NCI-H460 (cell line): ENCODE measurements around the gene PHC1. TPM values are rescaled to one million over a fixed set of nuclear protein-coding genes. Genes with fewer than 3 reads are reported as not detected.
A peak's percentile ranks its signal among the peaks of the same experiment; 100 is the strongest.
"Not testable (repeated sequence)": the region's sequence is repeated elsewhere in the genome, so short reads cannot be mapped to it uniquely, and the experiment has no call there.

Source experiments
- DNase-seq: peaks from one replicate; pipeline ENCODE4 v3.0.0-alpha.2; 2016; ENCODE audit warnings: low read depth; ENCODE audit errors: extremely low read depth
- polyA plus RNA-seq: library from polyadenylated mRNA; depleted of rRNA; stranded (reverse); fragments of >200 nt; gene quantifications from 2 replicates; pipeline ENCODE4 v1.2.3, GENCODE V29; 2014; cell fraction: nucleus; rRNA removed
- total RNA-seq: library from RNA; depleted of rRNA; stranded (reverse); fragments of >200 nt; shearing (Covaris generic); gene quantifications from 2 replicates; pipeline ENCODE4 v1.2.3, GENCODE V29; 2014; rRNA removed

The PHC1 gene
- 12.0 and 14.2 TPM in 2 replicates for total RNA-seq
- 35.5 and 47.6 TPM in 2 replicates for polyA plus RNA-seq

DNA sequence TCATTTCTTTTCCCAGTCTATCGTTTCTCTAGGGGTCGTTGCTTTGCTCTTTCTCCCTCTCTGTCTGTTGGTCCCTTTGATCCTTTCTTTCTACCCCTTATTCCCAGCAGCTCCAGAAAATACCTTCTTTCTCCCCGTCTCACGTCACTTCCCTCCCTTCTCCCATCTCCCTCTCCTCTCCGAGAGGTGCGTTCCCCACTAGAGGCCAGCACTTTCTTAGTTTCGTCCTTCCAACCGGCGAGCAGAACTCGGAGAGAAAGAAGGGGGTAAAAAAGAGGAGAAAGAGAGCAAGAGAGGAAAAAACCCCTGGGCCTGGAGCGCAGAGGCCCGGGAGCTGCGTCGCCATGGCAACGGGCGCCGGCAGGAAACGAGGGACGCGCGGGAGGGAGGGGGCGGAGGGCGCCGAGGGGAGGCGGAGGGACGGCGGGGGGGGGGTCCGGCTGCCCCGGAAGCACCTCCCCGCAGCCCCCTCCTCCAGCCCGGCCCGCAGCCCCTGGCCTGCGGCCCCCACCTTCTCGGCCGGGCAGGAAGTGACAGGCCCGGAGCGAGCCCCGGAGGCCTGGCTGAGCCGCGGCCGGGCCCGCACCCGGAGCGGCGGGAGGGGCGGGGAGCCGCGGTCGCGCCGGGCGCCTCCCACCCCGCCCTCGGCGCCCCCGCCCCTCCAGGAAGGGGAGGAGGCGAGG is at the start of gene PHC1:
PHC1 (plus strand) TSS at position 477 of the 683 bp plus-strand sequence. CDS start 3,169 bp downstream, outside the sequence.
- peak; percentile 45 for DNase-seq

DNA sequence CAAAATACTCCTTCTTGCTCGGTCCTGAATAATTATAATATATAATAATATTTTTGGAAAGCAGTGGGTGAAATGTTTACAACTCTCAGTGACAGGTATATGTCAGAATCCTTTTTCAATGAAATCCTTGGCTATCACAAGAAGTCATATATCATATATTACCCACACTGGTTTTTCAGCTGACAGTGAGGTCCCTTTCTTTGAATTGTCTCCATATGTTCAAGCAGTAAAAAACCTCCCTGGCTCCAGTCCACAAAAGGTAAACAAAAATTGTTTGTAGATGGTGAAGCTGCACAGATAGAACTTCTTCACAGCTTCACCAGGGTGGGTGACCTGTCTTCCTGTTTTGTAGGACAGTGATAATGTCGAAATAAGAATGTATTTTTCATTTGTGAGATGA is 47.9 kb upstream of the PHC1 start:
- no peak for DNase-seq

GRCh38 chr12:8867009-8867408 is 47.3 kb upstream of the PHC1 start:
- no peak for DNase-seq

DNA sequence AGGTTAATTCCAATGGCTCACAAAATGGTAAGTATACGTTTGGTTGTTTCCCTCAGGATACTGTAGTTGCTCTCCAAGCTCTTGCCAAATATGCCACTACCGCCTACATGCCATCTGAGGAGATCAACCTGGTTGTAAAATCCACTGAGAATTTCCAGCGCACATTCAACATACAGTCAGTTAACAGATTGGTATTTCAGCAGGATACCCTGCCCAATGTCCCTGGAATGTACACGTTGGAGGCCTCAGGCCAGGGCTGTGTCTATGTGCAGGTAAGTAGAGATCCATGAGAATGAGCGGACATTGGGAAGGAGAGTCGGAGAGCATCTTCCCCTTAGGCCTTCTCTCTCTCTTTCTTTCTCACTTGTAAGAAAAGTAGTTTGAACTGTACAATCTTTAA is 46.5 kb upstream of the PHC1 start:
- DNase-seq: no peak

DNA sequence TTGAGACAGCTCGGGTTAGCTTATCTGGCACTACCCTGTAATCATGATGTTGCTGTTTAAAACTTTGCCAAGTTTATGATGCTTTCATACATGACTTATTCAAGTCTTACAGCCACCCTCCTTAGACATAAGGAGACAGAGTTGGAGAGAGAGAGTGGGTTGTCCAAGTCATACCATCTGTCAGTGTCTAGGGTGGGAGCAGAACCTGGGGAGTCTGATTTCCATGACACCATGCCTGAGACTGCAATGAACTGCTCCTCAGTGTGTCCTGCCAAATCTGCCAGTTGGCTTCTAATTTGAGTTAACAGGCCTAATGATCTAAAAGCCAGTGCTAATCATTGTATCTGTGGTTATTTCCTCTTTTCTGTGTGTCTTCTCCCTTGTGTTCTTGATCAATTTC is 43.7 kb upstream of the PHC1 start:
- DNase-seq: no peak

- no peak for DNase-seq
These were observed 43.2 kb upstream of the PHC1 start for GRCh38 chr12:8871068-8871467.

DNA sequence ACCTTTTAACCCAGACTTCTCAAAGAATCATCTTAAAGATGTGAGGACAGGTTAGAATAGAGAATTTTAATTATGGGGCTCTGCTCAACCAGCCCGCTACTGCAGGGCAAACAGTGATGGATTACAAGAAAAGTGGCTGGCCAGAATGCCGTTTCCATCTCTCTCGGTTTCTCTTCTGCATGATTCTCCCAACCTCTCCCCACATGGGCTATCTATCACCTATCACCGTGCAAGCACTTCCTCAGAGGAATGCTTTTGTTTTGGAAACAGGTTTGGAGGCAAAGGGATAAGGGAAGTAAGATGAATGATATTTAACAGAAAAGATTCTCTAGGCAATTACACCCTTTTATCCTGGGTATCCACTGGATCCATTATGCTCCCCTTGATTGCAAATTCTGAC is 37.4 kb upstream of the PHC1 start:
- no peak for DNase-seq

- no peak for DNase-seq
These were observed 27.6 kb upstream of the PHC1 start for GRCh38 chr12:8886502-8887284.

DNA sequence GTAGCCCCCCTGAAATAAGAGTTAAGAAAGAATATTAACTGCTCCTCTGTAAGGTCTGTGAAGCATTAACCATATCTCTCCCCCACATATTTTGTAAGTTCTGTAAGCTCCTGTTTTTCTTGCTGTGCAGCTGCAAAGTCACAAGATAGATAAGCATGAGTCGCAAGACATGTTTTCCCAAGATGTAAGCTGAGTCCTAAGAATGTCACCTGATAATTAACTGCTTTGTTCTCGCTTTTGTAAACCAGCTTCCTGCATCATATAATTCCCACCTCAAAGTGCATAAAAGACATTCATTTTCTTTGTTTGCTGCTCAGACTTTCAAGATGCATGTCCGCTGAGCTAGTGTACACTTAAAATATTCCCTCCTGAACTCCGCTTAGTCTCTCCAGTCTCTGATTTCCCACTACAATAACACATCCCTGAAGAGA is 27.0 kb upstream of the PHC1 start:
- no peak for DNase-seq

DNA sequence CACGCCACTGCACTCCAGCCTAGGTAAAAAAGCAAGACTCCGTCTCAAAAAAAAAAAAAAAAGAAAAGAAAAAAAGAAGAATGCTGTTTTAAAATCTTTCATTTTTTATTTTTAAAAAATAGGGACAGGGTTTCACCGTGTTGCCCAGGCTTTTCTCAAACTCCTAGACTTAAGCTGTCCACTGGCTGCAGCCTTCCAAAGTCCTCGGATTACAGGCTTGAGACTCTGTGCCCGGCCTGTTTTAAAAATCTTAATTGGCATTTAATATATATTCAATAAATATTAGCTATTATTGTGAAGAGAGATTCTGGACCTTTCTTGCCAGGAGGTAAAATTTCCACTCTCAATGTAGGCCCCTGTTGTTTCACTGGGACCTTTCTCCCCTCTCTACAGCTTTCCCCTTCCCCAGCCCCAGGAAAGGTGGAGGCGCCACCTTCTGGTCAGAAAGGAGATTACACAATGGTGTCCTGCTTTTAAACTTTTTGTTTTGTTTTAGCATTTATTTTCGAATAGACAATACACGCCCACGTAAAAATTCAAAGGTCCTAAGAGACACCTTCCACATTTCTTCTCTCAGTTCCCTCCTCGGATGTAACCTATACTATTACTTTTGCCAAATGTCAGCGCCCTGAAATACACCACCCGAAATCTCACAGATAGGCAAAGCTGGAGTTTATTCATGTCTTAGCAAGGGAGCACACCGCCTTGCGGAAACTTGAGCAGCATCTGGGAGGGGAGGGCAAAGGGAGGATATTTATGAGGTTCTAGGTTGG is 23.8 kb upstream of the PHC1 start:
- peak; percentile 21 for DNase-seq

DNA sequence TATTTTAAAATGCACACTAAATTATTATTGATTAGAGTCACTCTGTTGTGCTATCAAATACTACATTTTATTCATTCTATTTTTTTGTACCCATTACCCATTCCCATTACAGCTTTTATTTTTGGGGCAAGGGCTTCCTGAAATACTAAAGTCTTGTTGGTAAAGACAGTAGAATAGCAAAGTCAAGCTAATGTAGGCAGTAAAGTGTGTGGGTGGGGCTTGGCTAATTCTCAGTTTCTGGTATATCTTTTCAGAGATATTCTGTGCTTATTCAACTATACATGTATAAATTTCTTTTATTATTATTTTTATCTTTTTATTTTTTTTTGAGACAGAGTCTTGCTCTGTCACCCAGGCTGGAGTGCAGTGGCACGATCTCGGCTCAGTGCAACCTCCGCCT is 22.3 kb upstream of the PHC1 start:
- no peak for DNase-seq

DNA sequence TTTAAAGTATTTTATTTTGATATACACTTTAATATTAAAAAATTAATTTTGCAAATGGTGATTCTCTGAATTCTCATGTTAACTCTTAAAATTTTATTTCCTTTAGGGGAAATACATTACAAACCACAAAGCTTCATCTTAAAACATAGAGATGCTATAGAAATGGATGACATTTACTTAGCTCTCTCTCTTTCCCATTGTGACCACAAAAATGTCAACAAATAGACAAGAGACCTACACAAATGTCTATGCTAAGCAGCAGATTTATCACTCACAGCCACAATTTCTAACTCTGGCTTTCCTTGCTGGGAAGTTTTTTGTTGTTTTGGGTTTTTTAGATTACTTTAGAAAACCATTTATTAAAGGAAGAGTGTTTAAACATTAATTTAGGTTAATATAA is 19.9 kb upstream of the PHC1 start:
- no peak for DNase-seq

- DNase-seq: no peak
These were observed 19.3 kb upstream of the PHC1 start for GRCh38 chr12:8894986-8895385.

DNA sequence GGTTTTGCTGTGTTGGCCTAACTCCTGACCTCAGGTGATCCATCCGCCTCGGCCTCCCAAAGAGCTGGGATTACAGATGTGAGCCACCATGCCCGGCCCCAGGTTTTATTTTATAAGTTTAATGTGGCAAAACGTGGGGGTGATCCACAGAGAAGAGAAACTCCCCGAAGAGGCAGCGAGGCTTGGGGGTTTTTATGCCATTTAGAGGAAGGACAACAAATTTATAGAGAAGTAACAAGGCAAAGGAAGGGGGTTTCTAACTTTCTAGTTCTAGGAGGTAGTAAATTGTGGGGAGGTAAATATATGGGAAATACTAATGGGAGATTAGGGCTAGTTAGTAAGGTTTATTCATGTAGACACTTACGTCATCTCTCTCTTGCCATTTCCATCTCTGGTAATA is 17.2 kb upstream of the PHC1 start:
- no peak for DNase-seq

DNA sequence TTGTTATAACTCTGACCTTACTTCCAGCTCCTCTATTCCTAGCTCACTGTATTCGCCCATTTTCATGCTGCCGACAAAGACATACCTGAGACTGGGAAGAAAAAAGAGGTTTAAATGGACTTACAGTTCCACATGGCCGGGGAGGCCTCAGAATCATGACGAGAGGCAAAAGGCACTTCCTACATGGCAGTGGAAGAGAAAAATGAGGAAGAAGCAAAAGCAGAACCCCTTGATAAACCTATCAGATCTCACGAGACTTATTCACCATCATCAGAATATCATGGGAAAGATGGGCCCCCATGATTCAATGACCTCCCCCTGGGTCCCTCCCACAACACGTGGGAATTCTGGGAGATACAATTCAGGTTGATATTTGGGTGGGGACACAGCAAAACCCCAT is 14.5 kb upstream of the PHC1 start:
- no peak for DNase-seq

DNA sequence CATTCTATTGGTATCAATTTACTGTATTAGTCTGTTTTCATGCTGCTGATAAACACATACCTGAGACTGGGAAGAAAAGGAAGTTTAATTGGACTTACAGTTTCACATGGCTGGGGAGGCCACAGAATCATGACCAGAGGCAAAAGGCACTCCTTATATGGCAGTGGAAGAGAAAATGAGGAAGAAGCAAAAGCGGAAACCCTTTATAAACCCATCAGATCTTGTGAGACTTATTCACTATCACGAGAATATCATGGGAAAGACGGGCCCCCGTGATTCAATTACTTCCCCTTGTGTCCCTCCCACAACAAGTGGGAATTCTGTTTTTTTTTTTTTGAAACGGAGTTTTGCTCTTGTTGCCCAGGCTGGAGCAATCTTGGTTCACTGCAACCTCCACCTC is 11.6 kb upstream of the PHC1 start:
- not testable (repeated sequence) for DNase-seq

DNA sequence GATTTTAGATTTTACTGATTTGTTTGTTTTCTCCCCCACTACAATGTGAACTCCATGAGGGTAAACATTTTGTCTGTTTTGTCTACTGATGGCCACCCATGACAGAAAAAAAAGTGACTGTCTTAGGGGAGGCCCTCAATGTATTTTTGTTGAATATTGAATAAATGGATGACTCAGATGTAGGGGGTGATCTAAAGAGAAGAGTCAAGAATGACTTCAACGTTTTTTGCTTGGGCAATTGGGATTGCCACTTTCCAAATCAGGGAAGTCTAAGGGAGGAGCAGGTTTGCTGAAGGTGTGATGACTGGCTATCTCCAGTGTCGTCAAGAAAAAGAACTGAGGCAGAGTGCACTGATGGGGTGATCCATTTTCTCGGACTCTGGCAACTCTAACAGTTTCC is 10.7 kb upstream of the PHC1 start:
- DNase-seq: no peak

GRCh38 chr12:8904665-8905064 is 9.6 kb upstream of the PHC1 start:
- no peak for DNase-seq

DNA sequence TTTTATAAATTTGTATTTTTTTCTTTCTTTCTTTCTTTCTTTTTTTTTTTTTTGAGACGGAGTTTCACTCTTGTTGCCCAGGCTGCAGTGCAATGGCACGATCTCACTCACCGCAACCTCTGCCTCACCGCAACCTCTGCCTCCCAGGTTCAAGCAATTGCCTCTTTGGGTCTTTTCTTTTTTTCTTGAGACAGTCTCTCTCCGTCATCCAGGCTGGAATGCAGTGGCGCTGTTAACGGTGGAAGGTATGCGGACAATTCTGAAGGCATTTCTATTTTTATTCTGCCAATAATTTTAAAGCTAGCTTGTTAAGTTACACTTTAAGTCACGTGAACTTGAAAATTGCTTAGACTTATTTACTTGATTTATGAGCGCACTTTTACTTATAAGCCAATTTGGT is 8.8 kb upstream of the PHC1 start:
- DNase-seq: no peak

DNA sequence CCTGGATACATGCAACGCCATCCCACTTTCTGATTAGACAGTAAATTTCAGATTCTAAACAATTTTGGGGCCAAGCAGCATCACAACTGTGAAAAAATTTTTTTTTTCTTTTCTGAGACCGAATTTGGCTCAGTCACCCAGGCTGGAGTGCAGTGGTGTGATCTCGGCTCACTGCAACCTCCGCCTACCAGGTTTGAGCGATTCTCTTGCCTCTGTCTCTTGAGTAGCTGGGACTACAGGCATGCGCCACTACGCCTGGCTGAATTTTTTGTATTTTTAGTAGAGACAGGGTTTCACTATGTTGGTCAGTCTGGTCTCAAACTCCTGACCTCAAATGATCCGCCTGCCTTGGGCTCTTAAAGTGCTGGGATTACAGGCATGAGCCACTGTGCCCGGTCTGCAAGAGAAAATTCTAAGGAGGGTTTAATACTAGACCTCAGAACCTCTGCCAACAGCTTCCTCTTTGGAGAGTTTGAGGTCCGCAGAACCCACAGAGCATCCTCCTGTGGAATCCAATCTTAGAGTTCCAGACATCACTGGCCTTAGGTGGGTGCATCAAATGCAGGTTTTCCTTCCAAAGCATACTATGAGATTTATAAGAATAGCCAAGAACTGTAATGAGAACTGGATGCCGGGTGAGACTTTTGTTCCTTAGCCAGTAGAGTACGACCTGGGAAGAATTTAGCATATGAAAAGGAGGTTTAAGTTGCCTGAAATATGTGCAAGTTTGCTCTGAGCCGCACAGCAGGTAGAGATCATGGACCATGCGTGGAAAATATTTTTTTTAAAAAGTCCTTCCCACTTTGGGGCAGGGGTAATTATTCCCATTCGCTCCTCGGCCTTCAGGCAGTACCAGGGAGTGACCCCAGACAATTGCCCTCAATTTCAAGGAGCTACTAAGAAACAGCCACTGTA is 7.8 kb upstream of the PHC1 start:
- DNase-seq: no peak
